ENCODE data around the gene C2CD2. TPM values are rescaled to one million over a fixed set of nuclear protein-coding genes. Genes with fewer than 3 reads are reported as not detected.

C2CD2 gene
- total RNA-seq, 1 donor from 2014 or later = 11.4 TPM

- ATAC-seq = no peak
These were observed 116.0 kb downstream of the C2CD2 start for GRCh38 chr21:41837756-41838297.

DNA sequence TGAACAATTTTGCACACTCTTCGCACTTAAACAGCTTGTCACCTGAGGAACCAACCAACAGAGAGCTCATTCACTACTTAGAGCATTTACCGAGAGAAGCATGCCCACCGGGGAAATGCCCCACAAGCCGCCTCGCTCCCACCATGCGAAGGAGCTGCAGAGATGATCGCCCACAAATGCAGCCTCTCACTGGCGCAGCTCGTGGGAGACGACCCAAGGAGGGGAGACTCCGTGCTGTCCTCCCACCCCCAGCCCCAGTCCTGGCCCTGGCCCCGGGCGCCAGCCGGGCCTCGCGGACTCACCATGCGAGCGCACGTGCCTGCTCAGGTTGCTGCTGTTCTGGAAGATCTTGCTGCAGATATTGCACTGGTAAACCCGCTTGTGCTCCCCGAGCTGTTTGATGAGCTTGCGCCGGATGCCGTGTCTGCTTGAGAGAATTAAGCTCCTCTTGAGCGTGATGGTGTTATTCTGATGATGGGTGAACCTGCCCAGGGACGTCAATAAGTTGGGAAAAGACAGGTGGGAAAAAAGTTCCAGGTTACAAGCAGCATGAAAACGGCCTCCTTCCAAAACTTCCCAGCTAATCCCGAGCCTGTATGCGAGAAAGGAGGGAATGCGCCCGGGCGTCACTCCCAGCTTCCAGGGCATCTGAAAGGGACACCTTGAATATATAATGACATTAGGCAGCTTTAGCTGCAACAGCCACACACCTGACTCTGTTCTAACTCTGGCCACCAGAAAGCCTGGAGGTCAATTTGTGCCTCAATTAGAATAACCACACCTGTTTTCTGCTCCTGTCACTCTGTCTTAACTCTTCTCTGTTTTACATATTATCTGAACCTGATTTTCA lies 117.4 kb downstream of the C2CD2 start:
- no peak for ATAC-seq

DNA sequence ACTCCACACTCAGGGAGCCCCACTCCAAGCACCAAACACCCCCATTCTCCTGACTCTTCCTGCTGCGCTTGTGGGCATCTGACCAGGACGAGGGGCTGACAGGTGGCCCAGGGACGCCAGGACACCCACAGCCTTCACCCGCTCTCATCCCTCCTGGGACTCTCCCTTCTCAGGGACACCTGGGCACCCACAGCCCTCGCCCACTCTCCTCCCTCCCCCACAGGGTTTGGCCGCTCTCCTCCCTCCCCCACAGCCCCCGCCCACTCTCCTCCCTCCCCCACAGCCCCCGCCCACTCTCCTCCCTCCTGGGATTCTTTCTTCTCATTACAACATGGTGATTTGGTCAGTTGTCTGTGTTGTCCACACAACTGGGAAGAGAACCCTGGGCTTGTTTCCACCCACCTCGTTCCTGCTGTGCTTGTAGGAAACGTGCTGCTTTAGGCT lies 118.1 kb downstream of the C2CD2 start:
- no peak for ATAC-seq

Other genes starting within 250 kb of the C2CD2 start
- 51.1 TPM for gene RIPK4, start 187.0 kb downstream of the C2CD2 start, total RNA-seq
- 5.5 TPM for gene PRDM15, start 74.7 kb downstream of the C2CD2 start, total RNA-seq
- 8.7 TPM for gene ZBTB21, start 56.3 kb upstream of the C2CD2 start, total RNA-seq
- 0.08 TPM for gene UMODL1, start 117.3 kb upstream of the C2CD2 start, total RNA-seq